Measurements from ENCODE around the gene RHOT2. TPM values are rescaled to one million over a fixed set of nuclear protein-coding genes. Genes with fewer than 3 reads are reported as not detected.

The RHOT2 gene
- total RNA-seq, 1 donor from 2014 or later, result 73.8 TPM

- peak within 1 kb of the TSS; percentile 84 for H3K4me3 ChIP-seq (ENCODE audit: low read depth, low read length)
- DNase-seq (ENCODE audit: low read depth), result no peak
- TF ChIP-seq, protein P1, sequence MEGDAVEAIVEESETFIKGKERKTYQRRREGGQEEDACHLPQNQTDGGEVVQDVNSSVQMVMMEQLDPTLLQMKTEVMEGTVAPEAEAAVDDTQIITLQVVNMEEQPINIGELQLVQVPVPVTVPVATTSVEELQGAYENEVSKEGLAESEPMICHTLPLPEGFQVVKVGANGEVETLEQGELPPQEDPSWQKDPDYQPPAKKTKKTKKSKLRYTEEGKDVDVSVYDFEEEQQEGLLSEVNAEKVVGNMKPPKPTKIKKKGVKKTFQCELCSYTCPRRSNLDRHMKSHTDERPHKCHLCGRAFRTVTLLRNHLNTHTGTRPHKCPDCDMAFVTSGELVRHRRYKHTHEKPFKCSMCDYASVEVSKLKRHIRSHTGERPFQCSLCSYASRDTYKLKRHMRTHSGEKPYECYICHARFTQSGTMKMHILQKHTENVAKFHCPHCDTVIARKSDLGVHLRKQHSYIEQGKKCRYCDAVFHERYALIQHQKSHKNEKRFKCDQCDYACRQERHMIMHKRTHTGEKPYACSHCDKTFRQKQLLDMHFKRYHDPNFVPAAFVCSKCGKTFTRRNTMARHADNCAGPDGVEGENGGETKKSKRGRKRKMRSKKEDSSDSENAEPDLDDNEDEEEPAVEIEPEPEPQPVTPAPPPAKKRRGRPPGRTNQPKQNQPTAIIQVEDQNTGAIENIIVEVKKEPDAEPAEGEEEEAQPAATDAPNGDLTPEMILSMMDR (conservative IDR thresholded peaks at IDR 0.05; ENCODE audit: low read depth, low read length), result no peak
Measured at GRCh38 chr16:679814-680624, 12.1 kb downstream of the RHOT2 start, which contains the start of gene STUB1. Gene STUB1, plus strand, starts transcription at chr16:680410. Its CDS starts 116 bp downstream, at chr16:680526.

DNA sequence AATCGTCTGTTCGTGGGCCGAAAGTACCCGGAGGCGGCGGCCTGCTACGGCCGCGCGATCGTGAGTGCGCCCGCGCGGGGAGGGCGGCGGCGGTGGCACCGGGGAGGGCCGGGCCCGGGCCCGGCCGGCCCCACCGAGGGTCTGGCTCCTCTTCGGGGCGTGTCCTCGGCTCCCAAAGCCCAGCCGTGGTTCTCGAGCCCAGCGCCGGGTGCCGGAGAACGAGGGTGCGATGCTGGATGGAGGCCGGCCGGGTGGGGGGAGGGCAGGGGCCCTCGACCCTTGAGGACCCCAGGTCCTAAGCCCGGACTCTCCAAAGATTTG is 12.7 kb downstream of the RHOT2 start:
- TF ChIP-seq, protein P1 (conservative IDR thresholded peaks at IDR 0.05; ENCODE audit: low read depth, low read length), result no peak
- peak overlapping the region; percentile 84 for H3K4me3 ChIP-seq (ENCODE audit: low read depth, low read length)
- DNase-seq (ENCODE audit: low read depth), result no peak

DNA sequence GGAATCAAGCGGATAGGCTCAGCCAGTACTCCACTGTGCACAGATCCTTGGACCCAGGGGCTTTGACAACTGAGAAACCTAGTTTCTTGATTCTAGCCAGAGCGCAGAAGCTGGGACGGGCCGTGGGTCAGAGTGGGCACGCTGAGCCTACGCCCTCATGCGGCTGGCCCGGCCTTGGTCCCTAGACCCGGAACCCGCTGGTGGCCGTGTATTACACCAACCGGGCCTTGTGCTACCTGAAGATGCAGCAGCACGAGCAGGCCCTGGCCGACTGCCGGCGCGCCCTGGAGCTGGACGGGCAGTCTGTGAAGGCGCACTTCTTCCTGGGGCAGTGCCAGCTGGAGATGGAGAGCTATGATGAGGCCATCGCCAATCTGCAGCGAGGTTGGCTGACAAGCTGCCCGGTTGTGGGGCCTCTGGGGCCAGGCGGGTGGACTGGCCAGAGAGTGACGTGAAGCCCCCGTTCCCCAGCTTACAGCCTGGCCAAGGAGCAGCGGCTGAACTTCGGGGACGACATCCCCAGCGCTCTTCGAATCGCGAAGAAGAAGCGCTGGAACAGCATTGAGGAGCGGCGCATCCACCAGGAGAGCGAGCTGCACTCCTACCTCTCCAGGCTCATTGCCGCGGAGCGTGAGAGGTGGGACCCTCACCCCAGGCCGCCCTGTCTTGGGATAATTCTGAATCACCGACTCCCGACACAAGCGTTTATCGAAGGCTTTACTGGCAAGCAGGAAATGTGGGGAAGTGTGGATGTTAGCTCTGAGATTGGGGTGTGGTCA is 13.2 kb downstream of the RHOT2 start:
- H3K4me3 ChIP-seq (ENCODE audit: low read depth, low read length), result peak overlapping the region; percentile 84
- TF ChIP-seq, protein P1 (conservative IDR thresholded peaks at IDR 0.05; ENCODE audit: low read depth, low read length), result no peak
- DNase-seq (ENCODE audit: low read depth), result no peak

- TF ChIP-seq, protein P1 (conservative IDR thresholded peaks at IDR 0.05; ENCODE audit: low read depth, low read length), result no peak
- DNase-seq (ENCODE audit: low read depth), result no peak
- H3K4me3 ChIP-seq (ENCODE audit: low read depth, low read length), result peak overlapping the region; percentile 84
Measured at GRCh38 chr16:681746-682427, 14.0 kb downstream of the RHOT2 start.

- TF ChIP-seq, protein P1 (conservative IDR thresholded peaks at IDR 0.05; ENCODE audit: low read depth, low read length), result no peak
- H3K4me3 ChIP-seq (ENCODE audit: low read depth, low read length), result peak overlapping the region; percentile 76
- DNase-seq (ENCODE audit: low read depth), result no peak
Measured at GRCh38 chr16:682493-683395, 14.8 kb downstream of the RHOT2 start.

Data from epithelial cell of proximal tubule (primary cell).